Posterior vena cava (tissue), 2 donors: Measurements from ENCODE around the gene SLC22A6. TPM values are rescaled to one million over a fixed set of nuclear protein-coding genes. Genes with fewer than 3 reads are reported as not detected.
A peak's percentile ranks its signal among the peaks of the same experiment; 100 is the strongest.
"Not testable (repeated sequence)": the region's sequence is repeated elsewhere in the genome, so short reads cannot be mapped to it uniquely, and the experiment has no call there.

Source experiments
- DNase-seq: peaks from one replicate; pipeline ENCODE4 v3.0.0-alpha.2; 2020; ENCODE audit warnings: low spot score
- intact Hi-C, 2 donors: fragments of 100-400 bp; cut with DNase I; formaldehyde crosslinking; loops; one replicate each; pipeline versions ENCODE4 v1.14.1 to v1.14.2; 2022 to 2023
- total RNA-seq, 2 donors: library from RNA; stranded (reverse); fragmentation: NEBNext Ultra II Directional; extraction: Animal tissue kit (Norgen Biotek cat#: 25700); gene quantifications; one replicate each; pipeline ENCODE4 v1.2.1, GENCODE V29; 2021
- donor health status: DM: yes; HTN: yes; CAD: no.
- donor health status: DM: yes; HTN: yes; CAD: no.

SLC22A6 gene
- total RNA-seq, 2 donors from 2014 or later: not detected

GRCh38 chr11:62945538-62945937 lies 39.2 kb downstream of the SLC22A6 start:
- intact Hi-C loops, DNase-seq: not testable (repeated sequence)

- DNase-seq, intact Hi-C loops: not testable (repeated sequence)
These were observed 47.2 kb downstream of the SLC22A6 start for GRCh38 chr11:62937528-62937927.

- intact Hi-C loops: no loop called here
- no peak for DNase-seq
These were observed 50.3 kb downstream of the SLC22A6 start for GRCh38 chr11:62934496-62934785.

- peak; percentile 70 for DNase-seq
- intact Hi-C loops: no loop called here
These were observed 50.8 kb downstream of the SLC22A6 start for GRCh38 chr11:62933750-62934495.

GRCh38 chr11:62933285-62933684 lies 51.5 kb downstream of the SLC22A6 start:
- intact Hi-C loops: no loop called here
- peak; percentile 44 for DNase-seq

GRCh38 chr11:62931499-62932278 lies 53.1 kb downstream of the SLC22A6 start:
- intact Hi-C loops: no loop called here
- DNase-seq: peak; percentile 3

- no peak for DNase-seq
- intact Hi-C loops: no loop called here
These were observed 54.1 kb downstream of the SLC22A6 start for GRCh38 chr11:62930666-62931065.

GRCh38 chr11:62930157-62930556 lies 54.6 kb downstream of the SLC22A6 start:
- intact Hi-C loops: no loop called here
- DNase-seq: no peak

GRCh38 chr11:62928011-62928410 lies 56.8 kb downstream of the SLC22A6 start:
- DNase-seq: peak; percentile 49
- intact Hi-C loops: no loop called here

GRCh38 chr11:62926680-62927455 lies 57.9 kb downstream of the SLC22A6 start:
- intact Hi-C loops: no loop called here
- peak; percentile 70 for DNase-seq

Other genes with a start within 250 kb of the SLC22A6 start
- gene ZBTB3, start 230.8 kb downstream of the SLC22A6 start, total RNA-seq: 10 to 100 TPM in 1 of 2 donors, 1 to 10 TPM in 1; 6.2 to 12.3 TPM
- 10 to 100 TPM; 39.7 to 50.9 TPM for gene POLR2G, start 223.4 kb downstream of the SLC22A6 start, total RNA-seq
- gene TAF6L, start 213.6 kb downstream of the SLC22A6 start, total RNA-seq: 10 to 100 TPM; 11.3 to 12.9 TPM
- 10 to 100 TPM; 23.7 to 33.0 TPM for gene TMEM179B, start 197.6 kb downstream of the SLC22A6 start, total RNA-seq
- 1 to 10 TPM; 8.9 to 10.0 TPM for gene TMEM223, start 193.0 kb downstream of the SLC22A6 start, total RNA-seq
- gene NXF1, start 179.5 kb downstream of the SLC22A6 start, total RNA-seq: 10 to 100 TPM; 53.0 to 58.1 TPM
- gene STX5, start 152.9 kb downstream of the SLC22A6 start, total RNA-seq: 10 to 100 TPM; 32.8 to 34.0 TPM
- not detected for gene TEX54, start 152.1 kb downstream of the SLC22A6 start, total RNA-seq
- gene WDR74, start 145.4 kb downstream of the SLC22A6 start, total RNA-seq: 10 to 100 TPM; 38.5 to 45.6 TPM
- 100 to 1,000 TPM in 1 of 2 donors, 10 to 100 TPM in 1; 89.4 to 114 TPM for gene SLC3A2, start 104.1 kb downstream of the SLC22A6 start, total RNA-seq
- gene CHRM1, start 63.6 kb downstream of the SLC22A6 start, total RNA-seq: not detected
- gene SLC22A8, start 30.9 kb upstream of the SLC22A6 start, total RNA-seq: not detected
- gene SLC22A24, start 159.3 kb upstream of the SLC22A6 start, total RNA-seq: not detected